ENCODE data around the gene R3HCC1L. TPM values are rescaled to one million over a fixed set of nuclear protein-coding genes. Genes with fewer than 3 reads are reported as not detected.

The R3HCC1L gene
- total RNA-seq, 1 donor from 2014 or later: 14.4 TPM

GRCh38 chr10:98158576-98158975, 24.1 kb downstream of the R3HCC1L start:
- DNase-seq: no peak
- TF ChIP-seq CTCF (IDR thresholded peaks at IDR 0.05): no peak
- H3K36me3 ChIP-seq: peaks cover 19% of the 10 kb centered on the region
- no peak overlapping the region for H3K4me3 ChIP-seq
- intact Hi-C loops (cut with DNase I): no loop called here
- peaks cover 21% of the 10 kb centered on the region for H3K4me1 ChIP-seq
- no peak overlapping the region for H3K27ac ChIP-seq
- ATAC-seq: no peak
- H3K27me3 ChIP-seq (ENCODE audit: low read depth): no peaks in the 10 kb centered on the region
- H3K9me3 ChIP-seq: no peaks in the 10 kb centered on the region

GRCh38 chr10:98163941-98164340, 29.5 kb downstream of the R3HCC1L start:
- no peak for DNase-seq
- H3K36me3 ChIP-seq: peaks cover 58% of the 10 kb centered on the region
- no peaks in the 10 kb centered on the region for H3K4me1 ChIP-seq
- intact Hi-C loops (cut with DNase I): no loop called here
- no peak overlapping the region for H3K4me3 ChIP-seq
- H3K27me3 ChIP-seq (ENCODE audit: low read depth): no peaks in the 10 kb centered on the region
- ATAC-seq: no peak
- no peak overlapping the region for H3K27ac ChIP-seq
- TF ChIP-seq CTCF (IDR thresholded peaks at IDR 0.05): no peak
- H3K9me3 ChIP-seq: no peaks in the 10 kb centered on the region

- no peaks in the 10 kb centered on the region for H3K9me3 ChIP-seq
- no peak overlapping the region for H3K4me3 ChIP-seq
- DNase-seq (no peak), ATAC-seq (no peak)
- H3K27me3 ChIP-seq (ENCODE audit: low read depth): no peaks in the 10 kb centered on the region
- peaks cover 62% of the 10 kb centered on the region for H3K36me3 ChIP-seq
- H3K27ac ChIP-seq: no peak overlapping the region
- no peaks in the 10 kb centered on the region for H3K4me1 ChIP-seq
- no peak for TF ChIP-seq CTCF (IDR thresholded peaks at IDR 0.05)
- intact Hi-C loops (cut with DNase I): no loop called here
Measured at GRCh38 chr10:98167191-98167590, 32.7 kb downstream of the R3HCC1L start.

- no peaks in the 10 kb centered on the region for H3K9me3 ChIP-seq
- H3K27me3 ChIP-seq (ENCODE audit: low read depth): no peaks in the 10 kb centered on the region
- H3K4me1 ChIP-seq: no peaks in the 10 kb centered on the region
- peaks cover 57% of the 10 kb centered on the region for H3K36me3 ChIP-seq
- H3K27ac ChIP-seq: no peak overlapping the region
- no peak overlapping the region for H3K4me3 ChIP-seq
- DNase-seq (no peak), ATAC-seq (no peak)
- no peak for TF ChIP-seq CTCF (IDR thresholded peaks at IDR 0.05)
- intact Hi-C loops (cut with DNase I): no loop called here
Measured at GRCh38 chr10:98168147-98168546, 33.7 kb downstream of the R3HCC1L start.

- Histone ChIP-seq H3K4me1 (no peaks in the 10 kb centered on the region), H3K27me3 (ENCODE audit: low read depth) (no peaks in the 10 kb centered on the region), H3K36me3 (peaks cover 51% of the 10 kb centered on the region), H3K27ac (no peak overlapping the region), H3K9me3 (no peaks in the 10 kb centered on the region), H3K4me3 (no peak overlapping the region)
- no peak for DNase-seq
- no peak for TF ChIP-seq CTCF (IDR thresholded peaks at IDR 0.05)
- intact Hi-C loops (cut with DNase I): no loop called here
- ATAC-seq: no peak
Measured at GRCh38 chr10:98168766-98169165, 34.3 kb downstream of the R3HCC1L start.

- no peak for TF ChIP-seq CTCF (IDR thresholded peaks at IDR 0.05)
- Histone ChIP-seq H3K4me1 (no peaks in the 10 kb centered on the region), H3K27ac (no peak overlapping the region), H3K36me3 (peaks cover 45% of the 10 kb centered on the region), H3K27me3 (ENCODE audit: low read depth) (no peaks in the 10 kb centered on the region), H3K4me3 (no peak overlapping the region), H3K9me3 (no peaks in the 10 kb centered on the region)
- DNase-seq (no peak), ATAC-seq (no peak)
- intact Hi-C loops (cut with DNase I): no loop called here
Measured at GRCh38 chr10:98169379-98169778, 34.9 kb downstream of the R3HCC1L start.

Measured in lower lobe of right lung (tissue), 2 donors.